HCT116 (cell line): Measurements from ENCODE around the gene GYPA.

Experiments used
- EZH2 ChIP-seq: fragments of 200-600 bp; sonication (generic); IDR thresholded peaks from 2 replicates; pipeline ENCODE4 v1.6.1; 2017; ENCODE audit warnings: antibody characterized with exemption, mixed run types
- POLR2A ChIP-seq: IDR thresholded peaks from 2 replicates; pipeline ENCODE4 v1.7.0; 2011; ENCODE audit warnings: borderline replicate concordance; ENCODE audit not compliant: insufficient read depth, insufficient read length; ENCODE audit errors: extremely low read depth
- POLR2AphosphoS5 ChIP-seq: IDR thresholded peaks from 2 replicates; pipeline ENCODE4 v1.6.1; 2011; ENCODE audit warnings: mild to moderate bottlenecking, low read depth, low read length, moderate library complexity
- RAD21 ChIP-seq: IDR thresholded peaks from 2 replicates; pipeline ENCODE4 v1.6.1; 2012; ENCODE audit warnings: low read depth, mild to moderate bottlenecking
- SIN3A ChIP-seq: IDR thresholded peaks from 2 replicates; pipeline ENCODE4 v1.6.1; 2012; ENCODE audit warnings: low read depth
- SP1 ChIP-seq: IDR thresholded peaks from 2 replicates; pipeline ENCODE4 v1.6.1; 2012; ENCODE audit warnings: low read depth
- SRF ChIP-seq: IDR thresholded peaks from 2 replicates; pipeline ENCODE4 v1.6.1; 2012; ENCODE audit warnings: low read depth
- YY1 ChIP-seq: IDR thresholded peaks from 2 replicates; pipeline ENCODE4 v1.6.1; 2011; ENCODE audit warnings: low read length, low read depth, moderate library complexity, mild to moderate bottlenecking; ENCODE audit not compliant: insufficient replicate concordance; ENCODE audit errors: extremely low read depth
- ZNF274 ChIP-seq: fragments of 200-500 bp; sonication (Bioruptor generic); IDR thresholded peaks from 2 replicates; pipeline ENCODE4 v1.6.1; 2014; ENCODE audit warnings: mild to moderate bottlenecking, low read depth, low read length, inconsistent platforms
- TF ChIP-seq, protein P1 (sequence below), 3 experiments: fragments of 200-600 bp in 1 of 3; sonication (generic) in 1 of 3; IDR thresholded peaks in 2 of 3; conservative IDR thresholded peaks in 1 of 3; 2 replicates each; pipeline ENCODE4 v1.5.1; 2012 to 2017; ENCODE audit warnings: low read depth in 2 of 3, low read length in 2 of 3, antibody characterized with exemption in 1 of 3, borderline replicate concordance in 1 of 3, control low read depth in 1 of 3, mild to moderate bottlenecking in 1 of 3, mixed read lengths in 1 of 3, mixed run types in 1 of 3, moderate library complexity in 1 of 3; ENCODE audit not compliant: insufficient read depth in 1 of 3
- TF ChIP-seq, protein P2 (sequence below): IDR thresholded peaks from 2 replicates; pipeline ENCODE4 v1.6.1; 2011; ENCODE audit warnings: mild to moderate bottlenecking, low read length, moderate library complexity; ENCODE audit not compliant: insufficient replicate concordance; ENCODE audit errors: extremely low read depth
- TF ChIP-seq, protein P3 (sequence below): IDR thresholded peaks from 2 replicates; pipeline ENCODE4 v1.6.1; 2012

DNA sequence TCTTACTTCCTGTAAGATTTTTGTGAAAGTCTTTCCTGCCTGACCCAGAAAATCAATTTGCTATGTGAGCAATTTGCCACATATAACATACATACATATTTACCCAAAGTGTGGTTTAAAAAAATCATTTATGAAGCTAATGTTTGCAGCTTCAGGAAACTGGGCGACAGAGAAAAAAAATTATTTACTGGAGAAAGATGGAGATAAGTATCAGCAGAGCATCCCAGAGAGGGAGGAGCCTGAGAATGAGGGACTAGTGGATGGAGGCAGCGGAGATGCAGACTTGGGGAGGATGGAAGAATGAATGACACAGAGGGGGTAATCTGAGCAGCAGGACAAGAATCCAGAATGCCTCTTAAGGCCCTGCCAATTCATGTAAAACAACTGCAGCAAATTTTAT lies 975 bp upstream of the GYPA start:
- TF ChIP-seq, protein P1, sequence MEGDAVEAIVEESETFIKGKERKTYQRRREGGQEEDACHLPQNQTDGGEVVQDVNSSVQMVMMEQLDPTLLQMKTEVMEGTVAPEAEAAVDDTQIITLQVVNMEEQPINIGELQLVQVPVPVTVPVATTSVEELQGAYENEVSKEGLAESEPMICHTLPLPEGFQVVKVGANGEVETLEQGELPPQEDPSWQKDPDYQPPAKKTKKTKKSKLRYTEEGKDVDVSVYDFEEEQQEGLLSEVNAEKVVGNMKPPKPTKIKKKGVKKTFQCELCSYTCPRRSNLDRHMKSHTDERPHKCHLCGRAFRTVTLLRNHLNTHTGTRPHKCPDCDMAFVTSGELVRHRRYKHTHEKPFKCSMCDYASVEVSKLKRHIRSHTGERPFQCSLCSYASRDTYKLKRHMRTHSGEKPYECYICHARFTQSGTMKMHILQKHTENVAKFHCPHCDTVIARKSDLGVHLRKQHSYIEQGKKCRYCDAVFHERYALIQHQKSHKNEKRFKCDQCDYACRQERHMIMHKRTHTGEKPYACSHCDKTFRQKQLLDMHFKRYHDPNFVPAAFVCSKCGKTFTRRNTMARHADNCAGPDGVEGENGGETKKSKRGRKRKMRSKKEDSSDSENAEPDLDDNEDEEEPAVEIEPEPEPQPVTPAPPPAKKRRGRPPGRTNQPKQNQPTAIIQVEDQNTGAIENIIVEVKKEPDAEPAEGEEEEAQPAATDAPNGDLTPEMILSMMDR (IDR thresholded peaks at IDR 0.05 in 2 of 3, conservative IDR thresholded peaks at IDR 0.05 in 1 of 3; ENCODE audit: borderline replicate concordance in 1 of 3, insufficient read depth in 1 of 3, low read depth in 2 of 3, low read length in 2 of 3) = no peak
- TF ChIP-seq SP1 = no peak
- no peak for TF ChIP-seq EZH2
- no peak for TF ChIP-seq POLR2A
- TF ChIP-seq POLR2AphosphoS5 = no peak
- TF ChIP-seq, protein P2, sequence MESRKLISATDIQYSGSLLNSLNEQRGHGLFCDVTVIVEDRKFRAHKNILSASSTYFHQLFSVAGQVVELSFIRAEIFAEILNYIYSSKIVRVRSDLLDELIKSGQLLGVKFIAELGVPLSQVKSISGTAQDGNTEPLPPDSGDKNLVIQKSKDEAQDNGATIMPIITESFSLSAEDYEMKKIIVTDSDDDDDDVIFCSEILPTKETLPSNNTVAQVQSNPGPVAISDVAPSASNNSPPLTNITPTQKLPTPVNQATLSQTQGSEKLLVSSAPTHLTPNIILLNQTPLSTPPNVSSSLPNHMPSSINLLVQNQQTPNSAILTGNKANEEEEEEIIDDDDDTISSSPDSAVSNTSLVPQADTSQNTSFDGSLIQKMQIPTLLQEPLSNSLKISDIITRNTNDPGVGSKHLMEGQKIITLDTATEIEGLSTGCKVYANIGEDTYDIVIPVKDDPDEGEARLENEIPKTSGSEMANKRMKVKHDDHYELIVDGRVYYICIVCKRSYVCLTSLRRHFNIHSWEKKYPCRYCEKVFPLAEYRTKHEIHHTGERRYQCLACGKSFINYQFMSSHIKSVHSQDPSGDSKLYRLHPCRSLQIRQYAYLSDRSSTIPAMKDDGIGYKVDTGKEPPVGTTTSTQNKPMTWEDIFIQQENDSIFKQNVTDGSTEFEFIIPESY = no peak
- no peak for TF ChIP-seq SRF
- TF ChIP-seq ZNF274 = no peak
- no peak for TF ChIP-seq SIN3A
- TF ChIP-seq RAD21 = no peak
- TF ChIP-seq, protein P3, sequence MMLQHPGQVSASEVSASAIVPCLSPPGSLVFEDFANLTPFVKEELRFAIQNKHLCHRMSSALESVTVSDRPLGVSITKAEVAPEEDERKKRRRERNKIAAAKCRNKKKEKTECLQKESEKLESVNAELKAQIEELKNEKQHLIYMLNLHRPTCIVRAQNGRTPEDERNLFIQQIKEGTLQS = no peak
- TF ChIP-seq YY1 = no peak
